DND-41 (cell line): ENCODE results near the gene SDC4.

Source experiments
- EZH2 ChIP-seq: IDR thresholded peaks from 3 replicates; pipeline ENCODE4 v1.6.1; 2012; ENCODE audit warnings: borderline replicate concordance, low read depth, mild to moderate bottlenecking, moderate library complexity, low read length, inconsistent platforms; ENCODE audit not compliant: severe bottlenecking
- TF ChIP-seq, protein P1 (sequence below): IDR thresholded peaks from 2 replicates; pipeline ENCODE4 v1.5.1; 2012; ENCODE audit warnings: borderline replicate concordance, low read length, moderate library complexity, mild to moderate bottlenecking; ENCODE audit not compliant: poor library complexity, severe bottlenecking; ENCODE audit errors: extremely low read depth

GRCh38 chr20:45394221-45395113 lies 46.2 kb upstream of the SDC4 start:
- TF ChIP-seq, protein P1, sequence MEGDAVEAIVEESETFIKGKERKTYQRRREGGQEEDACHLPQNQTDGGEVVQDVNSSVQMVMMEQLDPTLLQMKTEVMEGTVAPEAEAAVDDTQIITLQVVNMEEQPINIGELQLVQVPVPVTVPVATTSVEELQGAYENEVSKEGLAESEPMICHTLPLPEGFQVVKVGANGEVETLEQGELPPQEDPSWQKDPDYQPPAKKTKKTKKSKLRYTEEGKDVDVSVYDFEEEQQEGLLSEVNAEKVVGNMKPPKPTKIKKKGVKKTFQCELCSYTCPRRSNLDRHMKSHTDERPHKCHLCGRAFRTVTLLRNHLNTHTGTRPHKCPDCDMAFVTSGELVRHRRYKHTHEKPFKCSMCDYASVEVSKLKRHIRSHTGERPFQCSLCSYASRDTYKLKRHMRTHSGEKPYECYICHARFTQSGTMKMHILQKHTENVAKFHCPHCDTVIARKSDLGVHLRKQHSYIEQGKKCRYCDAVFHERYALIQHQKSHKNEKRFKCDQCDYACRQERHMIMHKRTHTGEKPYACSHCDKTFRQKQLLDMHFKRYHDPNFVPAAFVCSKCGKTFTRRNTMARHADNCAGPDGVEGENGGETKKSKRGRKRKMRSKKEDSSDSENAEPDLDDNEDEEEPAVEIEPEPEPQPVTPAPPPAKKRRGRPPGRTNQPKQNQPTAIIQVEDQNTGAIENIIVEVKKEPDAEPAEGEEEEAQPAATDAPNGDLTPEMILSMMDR = no peak
- TF ChIP-seq EZH2 = no peak
